Right kidney (tissue), 1 donor: Measurements from ENCODE around the gene MEMO1.
"Not testable (repeated sequence)": the region's sequence is repeated elsewhere in the genome, so short reads cannot be mapped to it uniquely, and the experiment has no call there.

Source experiments
- DNase-seq: peaks from one replicate; pipeline ENCODE4 v3.0.0-alpha.2; 2016

The MEMO1 gene

GRCh38 chr2:31909661-31910060, 101.1 kb downstream of the MEMO1 start:
- no peak for DNase-seq

GRCh38 chr2:31907491-31907890, 103.3 kb downstream of the MEMO1 start:
- not testable (repeated sequence) for DNase-seq

DNA sequence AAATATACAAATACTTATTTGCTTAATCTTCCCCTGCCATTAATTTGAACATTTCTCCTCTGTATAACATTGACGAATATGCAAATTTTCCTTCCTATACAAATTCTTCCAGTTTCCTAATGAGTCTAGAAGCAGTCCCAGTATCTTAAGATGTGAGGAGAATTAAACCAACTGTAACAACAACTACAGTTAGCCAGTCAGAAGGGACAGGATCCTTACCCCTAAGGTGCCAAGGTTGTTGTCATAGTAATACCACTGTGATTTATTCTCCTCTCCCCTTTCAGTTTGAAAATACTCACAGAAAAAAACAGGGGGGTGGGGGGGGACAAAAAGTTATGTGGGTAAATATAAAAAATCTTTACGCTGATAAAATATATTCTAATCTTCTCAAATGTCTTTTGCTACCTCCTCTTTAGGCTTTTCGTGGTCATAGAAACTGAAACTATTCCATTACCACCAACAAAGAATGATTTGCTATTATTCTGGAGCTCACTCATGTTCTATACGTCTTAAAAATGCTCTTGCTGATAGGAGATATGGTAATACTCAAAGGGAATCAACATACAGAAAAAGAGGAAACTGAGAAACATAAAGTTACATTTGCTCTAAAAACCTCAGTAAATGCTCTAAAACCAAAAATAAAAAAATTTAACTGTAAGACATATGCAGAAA, 107.6 kb downstream of the MEMO1 start:
- no peak for DNase-seq

- DNase-seq, result no peak
These were observed 108.9 kb downstream of the MEMO1 start for GRCh38 chr2:31901900-31902299.

DNA sequence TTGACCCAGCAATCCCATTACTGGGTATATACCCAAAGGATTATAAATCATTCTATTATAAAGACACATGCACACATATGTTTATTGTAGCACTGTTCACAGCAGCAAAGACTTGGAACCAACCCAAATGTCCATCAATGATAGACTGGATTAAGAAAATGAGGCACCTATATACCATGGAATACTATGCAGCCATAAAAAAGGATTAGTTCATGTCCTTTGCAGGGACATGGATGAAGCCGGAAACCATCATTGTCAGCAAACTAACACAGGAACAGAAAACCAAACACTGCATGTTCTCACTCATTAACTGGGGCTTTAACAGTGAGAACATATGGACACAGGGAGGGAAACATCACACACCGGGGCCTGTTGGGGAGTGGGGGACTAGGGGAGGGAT, 110.7 kb downstream of the MEMO1 start:
- DNase-seq, result not testable (repeated sequence)

GRCh38 chr2:31898346-31898745, 112.5 kb downstream of the MEMO1 start:
- not testable (repeated sequence) for DNase-seq

DNA sequence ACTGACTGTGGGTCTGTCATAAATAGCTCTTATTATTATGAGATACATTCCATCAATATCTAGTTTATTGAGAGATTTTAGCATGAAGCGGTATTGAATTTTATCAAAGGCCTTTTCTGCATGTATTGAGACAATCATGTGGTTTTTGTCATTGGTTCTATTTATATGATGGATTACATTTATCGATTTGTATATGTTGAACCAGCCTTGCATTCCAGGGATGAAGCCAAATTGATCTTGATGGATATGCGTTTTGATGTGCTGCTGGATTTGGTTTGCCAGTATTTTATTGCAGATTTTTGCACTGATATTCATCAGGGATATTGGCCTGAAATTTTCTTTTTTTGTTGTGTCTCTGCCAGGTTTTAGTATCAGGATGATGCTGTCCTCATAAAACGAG, 113.5 kb downstream of the MEMO1 start:
- not testable (repeated sequence) for DNase-seq

GRCh38 chr2:31896293-31896692, 114.5 kb downstream of the MEMO1 start:
- no peak for DNase-seq

GRCh38 chr2:31894656-31895055, 116.2 kb downstream of the MEMO1 start:
- no peak for DNase-seq

GRCh38 chr2:31893094-31893493, 117.7 kb downstream of the MEMO1 start:
- no peak for DNase-seq

- DNase-seq, result no peak
These were observed 121.8 kb downstream of the MEMO1 start for GRCh38 chr2:31889044-31889443.

DNA sequence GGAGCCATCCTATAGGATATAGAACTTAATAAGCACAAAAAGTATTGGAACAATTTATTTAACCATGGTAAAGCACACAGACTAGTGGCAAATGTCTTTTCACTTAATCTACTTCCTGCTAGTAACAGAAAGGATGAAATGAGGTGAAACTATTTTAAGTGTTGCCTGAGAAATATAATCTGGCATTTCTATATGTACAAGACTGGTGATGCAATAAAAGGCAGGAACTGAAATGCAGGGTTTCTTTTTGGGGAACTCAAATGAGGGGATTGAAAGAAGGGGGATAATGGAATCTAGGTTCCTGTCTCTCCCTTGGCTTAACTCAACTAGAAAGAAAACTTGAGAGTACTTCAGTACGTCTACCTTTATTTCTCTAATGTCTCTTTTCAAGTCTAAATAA, 122.3 kb downstream of the MEMO1 start:
- no peak for DNase-seq

- DNase-seq, result no peak
These were observed 124.1 kb downstream of the MEMO1 start for GRCh38 chr2:31886700-31887099.

GRCh38 chr2:31877008-31877407, 133.8 kb downstream of the MEMO1 start:
- DNase-seq, result no peak

DNA sequence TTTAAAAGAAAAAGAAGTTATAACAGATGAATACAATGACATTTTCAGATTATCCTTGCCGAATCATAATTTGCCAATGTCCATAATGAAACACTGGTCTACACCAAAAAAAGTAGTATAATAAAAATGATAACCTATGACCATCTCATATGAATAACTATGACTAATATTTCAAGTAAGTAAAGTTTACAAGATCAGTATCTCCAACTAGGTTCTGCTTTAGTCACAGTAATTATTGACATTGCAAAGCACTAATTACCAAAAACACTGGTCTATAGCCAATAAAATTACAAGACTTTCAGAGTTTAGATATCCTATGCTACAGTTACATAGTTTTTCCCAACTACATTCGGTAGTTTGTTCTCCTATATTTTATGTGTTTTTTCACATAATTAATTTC, 136.7 kb downstream of the MEMO1 start:
- no peak for DNase-seq

GRCh38 chr2:31865215-31865614, 145.6 kb downstream of the MEMO1 start:
- DNase-seq, result no peak

DNA sequence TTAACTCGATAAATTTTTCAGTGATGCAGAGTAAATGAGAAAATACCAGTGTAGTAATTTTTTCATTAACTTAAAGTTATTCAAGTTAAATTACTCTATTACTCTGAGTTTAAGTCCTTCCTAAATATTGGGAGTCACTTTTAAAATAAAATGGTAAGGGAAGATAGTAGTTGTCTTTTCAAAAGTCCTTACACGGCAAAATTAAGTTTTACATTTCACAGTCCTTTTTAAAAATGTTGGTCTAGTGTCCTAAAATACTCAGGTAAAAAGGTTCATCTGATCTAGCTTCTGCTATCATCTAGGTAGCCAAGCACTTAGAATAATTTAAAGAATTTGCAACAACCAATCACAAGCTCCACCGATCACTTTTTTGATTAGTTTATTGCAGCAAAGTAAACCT, 146.9 kb downstream of the MEMO1 start:
- DNase-seq, result no peak

DNA sequence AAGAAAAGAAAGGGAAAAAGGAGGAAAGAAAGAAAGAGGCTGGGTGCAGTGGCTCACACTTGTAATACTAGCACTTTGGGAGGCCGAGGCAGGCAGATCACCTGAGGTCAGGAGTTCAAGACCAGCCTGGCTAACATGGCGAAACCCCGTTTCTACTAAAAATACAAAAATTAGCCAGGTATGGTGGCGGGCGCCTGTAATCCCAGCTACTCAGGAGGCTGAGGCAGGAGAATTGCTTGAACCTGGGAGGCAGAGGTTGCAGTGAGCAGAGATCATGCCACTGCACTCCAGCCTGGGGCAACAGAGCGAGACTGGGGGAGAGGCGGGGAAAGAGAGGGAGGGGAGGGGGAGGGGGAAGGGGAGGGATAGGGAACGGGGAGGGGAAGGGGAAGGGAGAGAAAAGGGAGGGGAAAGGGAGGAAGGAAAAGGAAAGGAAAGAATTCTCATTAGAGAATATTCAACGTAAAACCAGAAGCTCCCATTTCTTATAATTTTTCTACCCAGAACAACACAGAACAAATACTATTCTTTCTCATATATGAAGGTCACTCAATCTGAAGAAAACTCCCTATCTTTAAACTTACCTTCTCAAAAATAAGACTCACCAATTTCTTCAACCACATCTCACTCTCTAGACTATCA, 147.7 kb downstream of the MEMO1 start:
- DNase-seq, result not testable (repeated sequence)

GRCh38 chr2:31859959-31860358, 150.8 kb downstream of the MEMO1 start:
- no peak for DNase-seq

- no peak for DNase-seq
These were observed 157.3 kb downstream of the MEMO1 start for GRCh38 chr2:31853521-31853920.

GRCh38 chr2:31842150-31842549, 168.7 kb downstream of the MEMO1 start:
- not testable (repeated sequence) for DNase-seq

GRCh38 chr2:31835450-31835849, 175.4 kb downstream of the MEMO1 start:
- DNase-seq, result no peak

- no peak for DNase-seq
These were observed 178.4 kb downstream of the MEMO1 start for GRCh38 chr2:31832363-31832762.

GRCh38 chr2:31831585-31831984, 179.2 kb downstream of the MEMO1 start:
- DNase-seq, result no peak
